ENCODE results near the gene SP8.

Gene SP8

DNA sequence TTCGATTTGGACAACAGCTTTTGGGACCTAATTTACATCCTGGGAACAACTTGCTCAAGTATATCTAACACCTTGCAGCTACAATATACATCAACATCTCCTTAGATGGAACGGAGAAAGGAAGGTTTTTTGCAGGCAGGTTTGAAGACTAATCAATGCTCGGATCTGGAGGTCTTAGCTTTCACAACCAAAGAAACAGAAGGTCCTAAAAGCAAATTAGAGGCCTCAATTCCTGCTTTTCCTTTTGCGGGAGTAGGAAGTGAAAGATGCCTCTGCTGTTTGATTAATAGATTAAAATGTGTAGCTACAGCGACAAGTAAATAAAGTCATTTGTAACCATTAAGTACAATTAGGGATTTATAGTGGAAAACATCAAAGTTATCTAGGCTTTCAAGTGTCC, 3.7 kb upstream of the SP8 start:
- ChIA-PET POLR2A (no interaction called here), CTCF (no interaction called here)
- no peak for DNase-seq (ENCODE audit: low read depth, low spot score)
- no peak overlapping the region for H3K4me3 ChIP-seq (ENCODE audit: low read depth, low read length)
- TF ChIP-seq, protein P1, sequence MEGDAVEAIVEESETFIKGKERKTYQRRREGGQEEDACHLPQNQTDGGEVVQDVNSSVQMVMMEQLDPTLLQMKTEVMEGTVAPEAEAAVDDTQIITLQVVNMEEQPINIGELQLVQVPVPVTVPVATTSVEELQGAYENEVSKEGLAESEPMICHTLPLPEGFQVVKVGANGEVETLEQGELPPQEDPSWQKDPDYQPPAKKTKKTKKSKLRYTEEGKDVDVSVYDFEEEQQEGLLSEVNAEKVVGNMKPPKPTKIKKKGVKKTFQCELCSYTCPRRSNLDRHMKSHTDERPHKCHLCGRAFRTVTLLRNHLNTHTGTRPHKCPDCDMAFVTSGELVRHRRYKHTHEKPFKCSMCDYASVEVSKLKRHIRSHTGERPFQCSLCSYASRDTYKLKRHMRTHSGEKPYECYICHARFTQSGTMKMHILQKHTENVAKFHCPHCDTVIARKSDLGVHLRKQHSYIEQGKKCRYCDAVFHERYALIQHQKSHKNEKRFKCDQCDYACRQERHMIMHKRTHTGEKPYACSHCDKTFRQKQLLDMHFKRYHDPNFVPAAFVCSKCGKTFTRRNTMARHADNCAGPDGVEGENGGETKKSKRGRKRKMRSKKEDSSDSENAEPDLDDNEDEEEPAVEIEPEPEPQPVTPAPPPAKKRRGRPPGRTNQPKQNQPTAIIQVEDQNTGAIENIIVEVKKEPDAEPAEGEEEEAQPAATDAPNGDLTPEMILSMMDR (IDR thresholded peaks at IDR 0.05; ENCODE audit: insufficient read depth, low read length, missing control alignments): no peak

DNA sequence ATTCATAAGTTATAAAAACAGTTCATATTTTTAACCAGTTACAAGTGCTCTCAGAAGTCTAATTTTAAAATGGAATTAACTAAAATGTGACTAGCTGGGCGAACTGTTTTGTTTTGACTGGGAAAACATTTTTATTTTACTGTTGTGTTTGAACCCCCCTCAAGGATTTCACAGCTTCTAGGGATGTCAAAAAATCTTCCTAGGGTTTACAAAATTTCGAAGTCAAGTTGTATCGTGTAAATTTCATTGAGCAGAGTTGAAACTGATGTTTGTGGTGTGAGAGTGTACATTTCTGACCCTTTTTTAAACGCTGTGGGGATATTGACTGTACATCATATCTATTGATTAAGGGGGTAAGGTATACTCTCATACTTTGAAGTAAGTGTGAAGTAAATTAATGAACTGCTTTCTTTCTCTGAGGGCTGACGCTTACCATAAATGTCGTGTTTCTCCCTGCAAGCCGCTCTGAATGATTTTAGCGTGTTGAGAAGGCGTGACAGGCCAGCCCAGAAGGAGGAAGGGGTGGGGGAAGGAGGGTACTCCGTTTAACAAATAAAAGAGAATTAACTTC, 1.8 kb upstream of the SP8 start:
- DNase-seq (ENCODE audit: low read depth, low spot score): no peak
- POLR2A ChIA-PET: no interaction called here
- TF ChIP-seq, protein P1 (IDR thresholded peaks at IDR 0.05; ENCODE audit: insufficient read depth, low read length, missing control alignments): no peak
- CTCF ChIA-PET: no interaction called here
- no peak overlapping the region for H3K4me3 ChIP-seq (ENCODE audit: low read depth, low read length)

DNA sequence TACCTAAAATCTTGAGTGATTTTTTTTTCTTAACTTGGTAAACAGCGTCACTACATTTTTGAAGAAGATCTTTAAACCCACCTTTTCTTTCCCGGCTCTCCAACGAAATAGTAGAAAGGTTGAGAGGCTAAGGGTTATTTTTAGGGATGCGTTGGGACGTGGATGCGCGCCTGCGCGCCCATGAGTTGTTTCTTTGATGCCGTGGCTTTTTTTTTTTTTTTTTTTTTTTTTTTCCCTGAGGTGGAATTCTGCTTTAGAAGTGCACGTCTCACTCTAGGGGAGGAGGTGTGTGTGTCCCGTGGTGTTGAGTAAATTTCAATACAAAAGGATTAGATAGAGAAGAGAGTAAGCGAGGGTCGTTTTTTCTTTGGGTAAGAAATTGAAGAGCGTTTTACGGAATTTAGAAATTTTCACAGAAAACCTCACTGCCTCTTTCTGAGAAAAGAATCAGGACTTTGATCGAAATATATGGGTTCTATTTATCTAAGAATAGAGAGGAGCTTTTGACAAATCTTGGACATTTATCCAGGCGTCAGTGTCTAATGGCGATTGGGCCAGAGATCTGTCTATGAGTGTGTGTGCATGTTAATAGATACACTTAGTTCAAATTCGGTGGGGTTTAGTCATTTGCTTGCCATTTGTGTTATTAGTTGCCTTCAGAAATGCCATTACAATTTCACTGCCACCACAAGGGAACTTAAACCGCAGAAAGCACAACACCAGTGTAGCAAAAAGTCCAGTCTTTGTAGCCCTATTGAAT, 1.2 kb upstream of the SP8 start:
- no peak overlapping the region for H3K4me3 ChIP-seq (ENCODE audit: low read depth, low read length)
- TF ChIP-seq, protein P1 (IDR thresholded peaks at IDR 0.05; ENCODE audit: insufficient read depth, low read length, missing control alignments): no peak
- ChIA-PET POLR2A (no interaction called here), CTCF (no interaction called here)
- no peak for DNase-seq (ENCODE audit: low read depth, low spot score)

DNA sequence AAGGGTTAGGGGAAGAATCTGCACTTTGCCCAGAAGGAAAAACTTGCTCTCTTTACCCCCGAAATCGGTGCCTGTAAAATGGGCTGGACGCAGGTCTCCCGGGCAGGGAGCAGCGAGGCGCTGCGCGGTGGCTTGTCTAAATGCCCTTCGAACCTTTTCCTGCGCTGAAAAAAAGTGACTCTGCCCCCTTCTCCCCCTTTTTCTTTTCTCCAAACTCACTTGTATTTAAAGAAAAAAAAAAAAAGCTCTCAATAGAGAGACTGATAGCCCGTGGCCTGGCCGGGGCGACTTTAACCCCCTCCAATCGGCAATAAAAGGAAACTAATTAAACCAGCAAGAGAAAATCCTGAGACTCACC, 286 bp downstream of the SP8 start:
- H3K4me3 ChIP-seq (ENCODE audit: low read depth, low read length): peak overlapping the region; percentile 42
- no peak for DNase-seq (ENCODE audit: low read depth, low spot score)
- TF ChIP-seq, protein P1 (IDR thresholded peaks at IDR 0.05; ENCODE audit: insufficient read depth, low read length, missing control alignments): no peak
- CTCF ChIA-PET: no interaction called here
- POLR2A ChIA-PET: no interaction called here

DNA sequence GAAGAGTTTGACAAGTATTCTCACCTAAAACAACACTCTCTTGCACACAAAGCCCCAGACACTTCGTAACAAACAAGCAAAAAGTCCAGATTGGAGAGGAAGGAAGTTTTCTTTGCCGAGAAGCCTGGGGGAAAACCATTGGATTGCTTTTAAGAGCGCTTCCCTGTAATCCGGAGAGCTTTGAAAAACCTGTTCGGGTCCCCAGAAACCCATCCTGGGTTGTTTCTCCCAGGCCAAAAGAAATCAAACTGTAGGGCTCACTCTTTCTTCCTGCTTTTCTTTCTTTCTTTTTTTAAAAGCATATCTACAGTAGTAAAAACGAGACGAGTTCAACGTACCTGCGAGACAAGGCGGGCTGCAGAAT, 655 bp downstream of the SP8 start:
- peak overlapping the region; percentile 42 for H3K4me3 ChIP-seq (ENCODE audit: low read depth, low read length)

More for the DNA sequence above, 655 bp downstream of the SP8 start:
- POLR2A ChIA-PET: no interaction called here
- CTCF ChIA-PET: no interaction called here
- DNase-seq (ENCODE audit: low read depth, low spot score): no peak
- TF ChIP-seq, protein P1 (IDR thresholded peaks at IDR 0.05; ENCODE audit: insufficient read depth, low read length, missing control alignments): no peak
